Loucy (cell line): ENCODE results near the gene EDC4.

Experiments
- H2AFZ ChIP-seq: fragments of 200-600 bp; sonication (generic); 2 replicates; pipeline ENCODE4 v1.6.0; 2016; ENCODE audit warnings: antibody characterized with exemption, mild to moderate bottlenecking, low read length, moderate library complexity
- H3F3A ChIP-seq: fragments of 200-600 bp; 2 replicates; pipeline ENCODE4 v1.6.0; 2016; ENCODE audit warnings: antibody characterized with exemption, low read depth, mild to moderate bottlenecking
- H3K27me3 ChIP-seq: fragments of 200-600 bp; sonication (generic); 2 replicates; pipeline ENCODE4 v1.6.1; 2014; ENCODE audit warnings: low read length, mild to moderate bottlenecking; ENCODE audit not compliant: insufficient read depth, poor library complexity, severe bottlenecking
- H3K36me3 ChIP-seq: fragments of 200-600 bp; sonication (generic); 2 replicates; pipeline ENCODE4 v1.6.1; 2016; ENCODE audit warnings: low read length; ENCODE audit not compliant: insufficient read depth
- H3K4me1 ChIP-seq: fragments of 200-600 bp; sonication (generic); 2 replicates; pipeline ENCODE4 v1.5.1; 2014; ENCODE audit warnings: low read length, mild to moderate bottlenecking; ENCODE audit not compliant: insufficient read depth, poor library complexity, severe bottlenecking
- H3K4me2 ChIP-seq: fragments of 200-600 bp; sonication (generic); 2 replicates; pipeline ENCODE4 v1.6.0; 2014; ENCODE audit warnings: antibody characterized with exemption, low read length, low read depth, mild to moderate bottlenecking; ENCODE audit not compliant: poor library complexity, severe bottlenecking
- H3K4me3 ChIP-seq: fragments of 200-600 bp; sonication (generic); 2 replicates; pipeline ENCODE4 v1.5.1; 2014; ENCODE audit warnings: low read length, mild to moderate bottlenecking, mixed read lengths; ENCODE audit not compliant: poor library complexity, severe bottlenecking
- H3K79me2 ChIP-seq: fragments of 200-600 bp; sonication (generic); 2 replicates; pipeline ENCODE4 v1.6.1; 2014; ENCODE audit warnings: low read length; ENCODE audit not compliant: insufficient read depth
- H3K9ac ChIP-seq: fragments of 200-600 bp; sonication (generic); 2 replicates; pipeline ENCODE4 v1.6.0; 2014; ENCODE audit warnings: mild to moderate bottlenecking, low read depth, low read length, moderate library complexity; ENCODE audit not compliant: poor library complexity, severe bottlenecking
- H3K9me2 ChIP-seq: fragments of 200-600 bp; sonication (generic); replicated peaks from 2 replicates; pipeline ENCODE4 v1.6.1; 2016; ENCODE audit warnings: low read depth, low read length, mixed read lengths
- H3K9me3 ChIP-seq: fragments of 200-600 bp; sonication (generic); 2 replicates; pipeline ENCODE4 v1.6.1; 2014; ENCODE audit warnings: mild to moderate bottlenecking, antibody characterized with exemption, low read length, low read depth; ENCODE audit not compliant: insufficient read depth
- H4K20me1 ChIP-seq: fragments of 200-600 bp; sonication (generic); 2 replicates; pipeline ENCODE4 v1.6.0; 2014; ENCODE audit warnings: antibody characterized with exemption, low read length, mild to moderate bottlenecking; ENCODE audit not compliant: insufficient read depth, poor library complexity, severe bottlenecking
- EZH2phosphoT487 ChIP-seq: fragments of 200-600 bp; IDR thresholded peaks from 2 replicates; pipeline ENCODE4 v1.6.1; 2018; ENCODE audit warnings: antibody characterized with exemption, mild to moderate bottlenecking, moderate library complexity, borderline replicate concordance
- TF ChIP-seq, protein P1 (sequence below): fragments of 200-600 bp; sonication (generic); conservative IDR thresholded peaks from 2 replicates; pipeline ENCODE4 v1.5.1; 2014; ENCODE audit warnings: mild to moderate bottlenecking, antibody characterized with exemption, low read length

EDC4 gene

DNA sequence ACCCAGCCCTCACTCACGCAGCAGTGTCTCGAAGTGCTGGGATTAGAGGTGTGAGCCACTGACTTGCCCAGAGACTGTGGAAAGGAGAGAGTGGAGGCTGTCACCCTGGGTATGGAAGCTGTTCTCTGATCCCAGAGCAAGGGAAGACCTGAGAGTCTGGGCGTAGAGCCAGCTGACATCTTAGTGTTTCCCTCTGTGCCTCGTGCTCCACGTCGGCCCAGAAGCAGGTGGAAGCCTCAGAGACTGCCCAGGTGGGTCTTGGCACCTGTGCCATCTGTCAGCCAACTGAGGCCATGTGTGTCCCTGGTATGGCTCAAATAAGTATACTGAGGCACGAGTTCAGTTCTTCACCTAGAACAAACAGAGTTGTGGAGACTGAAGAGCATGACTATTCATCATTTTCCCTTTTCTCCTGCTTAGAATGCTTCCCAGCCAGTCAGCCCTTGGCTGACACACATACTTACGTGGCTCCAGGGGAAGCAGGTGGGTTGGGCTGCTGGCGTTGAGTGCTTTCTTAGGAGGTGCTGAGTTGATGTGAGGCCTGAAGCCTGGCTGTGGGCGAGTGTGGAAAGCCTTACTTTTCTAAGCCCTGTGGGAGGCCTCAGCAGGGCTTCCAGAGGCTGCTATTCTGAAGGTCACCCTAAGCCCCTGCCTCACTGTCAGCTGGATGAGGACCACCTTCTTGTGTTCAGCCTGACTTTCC lies 50.7 kb downstream of the EDC4 start:
- no peak overlapping the region for H3K4me2 ChIP-seq
- no peak overlapping the region for H3K4me3 ChIP-seq
- H4K20me1 ChIP-seq = no peaks in the 10 kb centered on the region
- H3K79me2 ChIP-seq = no peaks in the 10 kb centered on the region
- no peaks in the 10 kb centered on the region for H3K27me3 ChIP-seq
- no peaks in the 10 kb centered on the region for H3F3A ChIP-seq
- no peak overlapping the region for H3K9ac ChIP-seq
- no peaks in the 10 kb centered on the region for H3K9me3 ChIP-seq
- TF ChIP-seq EZH2phosphoT487 = no peak
- TF ChIP-seq, protein P1, sequence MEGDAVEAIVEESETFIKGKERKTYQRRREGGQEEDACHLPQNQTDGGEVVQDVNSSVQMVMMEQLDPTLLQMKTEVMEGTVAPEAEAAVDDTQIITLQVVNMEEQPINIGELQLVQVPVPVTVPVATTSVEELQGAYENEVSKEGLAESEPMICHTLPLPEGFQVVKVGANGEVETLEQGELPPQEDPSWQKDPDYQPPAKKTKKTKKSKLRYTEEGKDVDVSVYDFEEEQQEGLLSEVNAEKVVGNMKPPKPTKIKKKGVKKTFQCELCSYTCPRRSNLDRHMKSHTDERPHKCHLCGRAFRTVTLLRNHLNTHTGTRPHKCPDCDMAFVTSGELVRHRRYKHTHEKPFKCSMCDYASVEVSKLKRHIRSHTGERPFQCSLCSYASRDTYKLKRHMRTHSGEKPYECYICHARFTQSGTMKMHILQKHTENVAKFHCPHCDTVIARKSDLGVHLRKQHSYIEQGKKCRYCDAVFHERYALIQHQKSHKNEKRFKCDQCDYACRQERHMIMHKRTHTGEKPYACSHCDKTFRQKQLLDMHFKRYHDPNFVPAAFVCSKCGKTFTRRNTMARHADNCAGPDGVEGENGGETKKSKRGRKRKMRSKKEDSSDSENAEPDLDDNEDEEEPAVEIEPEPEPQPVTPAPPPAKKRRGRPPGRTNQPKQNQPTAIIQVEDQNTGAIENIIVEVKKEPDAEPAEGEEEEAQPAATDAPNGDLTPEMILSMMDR = no peak
- H3K36me3 ChIP-seq = peaks cover 10% of the 10 kb centered on the region; the same call in 1 of the 2 replicates
- H2AFZ ChIP-seq = no peak overlapping the region
- H3K4me1 ChIP-seq = peaks cover 3% of the 10 kb centered on the region
- no peaks in the 10 kb centered on the region for H3K9me2 ChIP-seq

DNA sequence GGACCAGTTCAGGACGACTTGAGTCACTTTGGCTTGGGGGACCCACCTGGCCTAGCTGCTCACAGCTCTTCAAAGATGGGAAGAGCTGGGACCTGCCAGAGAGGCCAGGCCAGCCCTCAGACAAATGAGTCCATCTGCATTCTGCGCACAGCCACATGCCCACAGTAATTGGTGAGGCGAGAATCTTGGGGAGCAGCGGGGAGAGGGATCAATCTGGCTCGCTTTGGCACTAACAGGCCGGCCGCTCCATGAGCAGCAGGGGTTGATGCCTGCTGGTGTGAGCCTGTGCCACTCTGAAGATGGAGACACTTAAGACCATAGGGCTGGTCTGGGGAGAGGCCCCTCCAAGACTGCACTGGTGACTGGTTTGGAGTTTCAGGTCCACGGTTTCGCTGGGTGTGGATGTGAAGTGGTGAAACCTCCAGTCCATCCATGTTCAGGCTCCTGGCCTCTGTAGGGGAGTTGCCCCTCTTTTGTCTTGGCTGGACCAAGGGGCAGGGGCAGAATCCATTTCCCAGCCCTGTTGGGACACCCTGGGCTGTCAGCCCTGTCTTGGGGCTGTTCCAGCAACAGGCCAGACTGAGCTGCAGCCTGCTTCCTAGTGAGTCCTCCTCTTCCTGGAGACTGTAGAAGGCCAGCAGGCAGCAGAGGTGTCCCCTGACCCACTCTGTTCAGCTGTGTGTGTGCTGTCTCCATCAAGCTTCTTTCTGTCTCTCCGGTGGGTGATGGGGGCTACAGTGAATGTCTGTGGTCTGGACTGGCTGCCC lies 51.5 kb downstream of the EDC4 start:
- no peaks in the 10 kb centered on the region for H3K27me3 ChIP-seq
- H2AFZ ChIP-seq = no peak overlapping the region
- H3K36me3 ChIP-seq = peaks cover 13% of the 10 kb centered on the region; the same call in 1 of the 2 replicates
- no peak overlapping the region for H3K4me2 ChIP-seq
- H3K9me3 ChIP-seq = no peaks in the 10 kb centered on the region
- peaks cover 3% of the 10 kb centered on the region for H3K4me1 ChIP-seq
- H3F3A ChIP-seq = no peaks in the 10 kb centered on the region
- TF ChIP-seq, protein P1 = no peak
- no peak for TF ChIP-seq EZH2phosphoT487
- no peaks in the 10 kb centered on the region for H4K20me1 ChIP-seq
- H3K9me2 ChIP-seq = no peaks in the 10 kb centered on the region
- H3K4me3 ChIP-seq = no peak overlapping the region
- no peaks in the 10 kb centered on the region for H3K79me2 ChIP-seq
- no peak overlapping the region for H3K9ac ChIP-seq

DNA sequence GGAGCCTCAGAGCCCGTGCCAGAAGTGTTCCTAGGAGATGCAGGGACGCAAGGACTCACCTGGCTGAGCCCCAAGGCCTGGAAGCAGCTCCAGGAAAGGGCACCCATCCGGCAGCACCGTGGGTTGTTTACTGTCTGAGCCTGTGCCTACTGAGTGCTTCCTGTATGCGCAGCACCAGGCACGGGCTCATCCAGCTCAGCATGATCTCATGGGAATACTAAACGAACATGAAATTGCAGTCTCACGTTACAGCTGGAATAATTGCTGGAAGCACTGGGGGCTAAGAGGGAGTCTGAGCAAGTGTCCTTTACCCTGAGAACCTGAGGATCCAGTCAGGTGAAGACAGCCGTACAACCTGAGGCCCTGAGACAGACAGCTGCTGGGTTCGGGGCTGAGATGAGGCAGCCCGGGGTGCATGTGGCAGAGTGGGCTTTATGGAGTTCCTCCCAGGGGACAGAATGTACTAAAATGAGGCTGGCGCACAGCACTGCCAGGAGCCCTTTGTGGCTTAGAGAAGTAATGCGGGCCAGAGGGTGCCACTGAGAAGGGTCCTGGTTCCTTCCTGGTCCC lies 53.4 kb downstream of the EDC4 start:
- Histone ChIP-seq H3K36me3 (peaks cover 13% of the 10 kb centered on the region; the same call in 1 of the 2 replicates), H3K4me1 (peaks cover 3% of the 10 kb centered on the region), H3K4me2 (no peak overlapping the region), H3K27me3 (no peaks in the 10 kb centered on the region), H3K9ac (no peak overlapping the region), H4K20me1 (no peaks in the 10 kb centered on the region), H3F3A (no peaks in the 10 kb centered on the region), H3K79me2 (no peaks in the 10 kb centered on the region), H3K9me3 (no peaks in the 10 kb centered on the region), H3K9me2 (no peaks in the 10 kb centered on the region), H3K4me3 (no peak overlapping the region), H2AFZ (no peak overlapping the region)
- no peak for TF ChIP-seq EZH2phosphoT487
- TF ChIP-seq, protein P1 = no peak; the same call in 1 of the 2 replicates
